ENCODE data around the gene IL27RA.

IL27RA gene

DNA sequence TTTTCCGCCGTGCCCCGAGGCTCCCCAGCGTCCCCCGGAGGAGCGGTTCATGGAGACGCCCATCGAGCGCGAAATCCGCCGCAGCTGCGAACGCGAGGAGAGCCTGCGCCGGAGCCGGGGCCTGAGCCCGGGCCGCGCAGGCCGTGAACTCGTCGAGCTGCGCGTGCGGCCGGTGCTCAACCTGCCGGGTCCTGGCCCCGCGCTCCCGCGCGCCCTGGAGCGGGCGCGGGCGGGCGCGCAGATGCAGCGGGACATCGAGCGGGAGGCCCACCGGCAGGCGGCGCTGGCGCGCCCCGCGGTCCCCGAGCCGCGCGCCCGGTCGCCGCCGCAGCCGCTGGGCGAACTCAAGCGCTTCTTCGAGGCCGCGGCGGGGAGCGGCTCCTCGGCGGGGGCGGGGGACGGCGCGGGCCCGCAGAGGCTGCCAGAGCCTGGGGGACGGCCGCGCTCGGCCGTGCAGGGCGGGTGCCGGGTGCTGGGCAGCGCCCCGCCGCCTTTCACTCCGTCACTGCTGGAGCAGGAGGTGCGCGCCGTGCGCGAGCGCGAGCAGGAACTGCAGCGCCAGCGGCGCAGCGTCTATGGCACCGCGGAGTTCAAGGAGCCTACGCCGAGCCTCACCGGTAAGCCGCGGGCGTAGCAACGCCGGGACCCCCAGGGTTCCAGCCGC, 41.8 kb downstream of the IL27RA start:
- TF ChIP-seq, protein P1, sequence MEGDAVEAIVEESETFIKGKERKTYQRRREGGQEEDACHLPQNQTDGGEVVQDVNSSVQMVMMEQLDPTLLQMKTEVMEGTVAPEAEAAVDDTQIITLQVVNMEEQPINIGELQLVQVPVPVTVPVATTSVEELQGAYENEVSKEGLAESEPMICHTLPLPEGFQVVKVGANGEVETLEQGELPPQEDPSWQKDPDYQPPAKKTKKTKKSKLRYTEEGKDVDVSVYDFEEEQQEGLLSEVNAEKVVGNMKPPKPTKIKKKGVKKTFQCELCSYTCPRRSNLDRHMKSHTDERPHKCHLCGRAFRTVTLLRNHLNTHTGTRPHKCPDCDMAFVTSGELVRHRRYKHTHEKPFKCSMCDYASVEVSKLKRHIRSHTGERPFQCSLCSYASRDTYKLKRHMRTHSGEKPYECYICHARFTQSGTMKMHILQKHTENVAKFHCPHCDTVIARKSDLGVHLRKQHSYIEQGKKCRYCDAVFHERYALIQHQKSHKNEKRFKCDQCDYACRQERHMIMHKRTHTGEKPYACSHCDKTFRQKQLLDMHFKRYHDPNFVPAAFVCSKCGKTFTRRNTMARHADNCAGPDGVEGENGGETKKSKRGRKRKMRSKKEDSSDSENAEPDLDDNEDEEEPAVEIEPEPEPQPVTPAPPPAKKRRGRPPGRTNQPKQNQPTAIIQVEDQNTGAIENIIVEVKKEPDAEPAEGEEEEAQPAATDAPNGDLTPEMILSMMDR (IDR thresholded peaks at IDR 0.05; ENCODE audit: control insufficient read depth, extremely low read depth, insufficient read depth) = peak; percentile 76
- peak; percentile 47 for DNase-seq (ENCODE audit: low read depth)
- H3K4me3 ChIP-seq (ENCODE audit: low read depth, low read length) = peak overlapping the region; percentile 62

DNA sequence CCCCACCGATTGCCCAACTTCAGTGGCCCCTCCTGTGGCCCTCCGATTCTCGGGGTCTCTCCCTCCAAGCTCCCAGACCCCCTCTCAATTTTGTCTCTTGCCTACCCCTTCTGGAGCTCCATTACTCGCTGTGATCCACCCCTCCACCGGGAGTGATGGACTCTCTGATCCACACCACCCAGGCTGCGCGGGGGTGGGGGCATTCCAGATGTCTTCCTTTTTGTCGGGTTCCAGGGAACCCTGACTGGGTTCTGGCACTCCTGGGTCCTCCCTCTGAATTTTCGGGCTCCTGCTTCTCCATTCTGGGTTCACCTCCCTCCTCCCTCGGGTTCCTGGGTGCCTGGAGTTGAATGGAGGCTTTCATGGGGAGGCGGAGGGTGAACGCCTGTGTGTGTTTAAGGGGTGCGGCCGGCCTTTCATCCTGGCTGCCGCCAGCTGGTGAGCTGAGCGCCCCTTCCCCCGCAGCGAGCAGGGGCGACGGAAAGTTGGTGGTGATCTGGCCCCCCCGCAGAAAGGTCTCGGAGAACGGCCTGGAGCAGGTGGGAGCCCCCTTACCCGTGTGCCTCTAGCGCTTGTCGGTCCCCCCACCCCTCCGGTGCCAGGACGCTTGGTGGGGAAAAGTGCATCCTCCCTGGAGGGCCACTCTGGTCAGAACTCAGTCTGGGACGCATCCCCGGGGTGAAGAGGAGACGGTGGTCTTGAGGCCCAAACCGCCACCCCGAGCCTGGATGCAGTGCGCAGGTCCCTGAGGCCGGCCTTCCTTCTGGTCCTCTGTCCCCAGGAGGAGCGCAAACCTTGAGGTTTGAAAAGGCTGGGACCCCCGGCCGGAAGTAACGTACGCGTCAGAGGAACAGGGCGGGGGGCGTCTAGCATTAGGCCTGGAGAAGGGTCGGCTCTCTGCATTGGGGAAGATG, 42.6 kb downstream of the IL27RA start:
- peak overlapping the region; percentile 62 for H3K4me3 ChIP-seq (ENCODE audit: low read depth, low read length)
- TF ChIP-seq, protein P1 (IDR thresholded peaks at IDR 0.05; ENCODE audit: control insufficient read depth, extremely low read depth, insufficient read depth) = no peak
- DNase-seq (ENCODE audit: low read depth) = no peak

DNA sequence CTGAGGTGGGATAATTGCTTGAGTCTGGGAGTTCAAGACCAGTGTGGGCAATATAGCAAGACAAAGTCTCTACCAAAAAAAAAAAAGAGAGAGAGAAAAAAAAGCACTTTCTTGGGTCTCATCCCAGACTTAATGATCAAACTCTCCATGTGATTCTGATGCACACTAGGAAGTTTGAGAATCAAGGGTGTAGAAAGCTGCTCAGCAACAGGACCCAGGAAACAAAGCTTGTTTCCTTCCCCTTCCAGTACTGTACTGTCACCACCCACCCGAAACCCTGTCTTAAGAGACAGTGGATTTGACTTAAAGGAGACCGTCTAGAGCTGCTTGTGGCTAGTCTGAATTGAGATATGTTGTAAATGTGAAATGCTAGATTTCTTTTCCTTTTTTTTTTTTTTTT, 46.8 kb downstream of the IL27RA start:
- no peak overlapping the region for H3K4me3 ChIP-seq (ENCODE audit: low read depth, low read length)
- no peak for DNase-seq (ENCODE audit: low read depth)
- TF ChIP-seq, protein P1 (IDR thresholded peaks at IDR 0.05; ENCODE audit: control insufficient read depth, extremely low read depth, insufficient read depth) = no peak

DNA sequence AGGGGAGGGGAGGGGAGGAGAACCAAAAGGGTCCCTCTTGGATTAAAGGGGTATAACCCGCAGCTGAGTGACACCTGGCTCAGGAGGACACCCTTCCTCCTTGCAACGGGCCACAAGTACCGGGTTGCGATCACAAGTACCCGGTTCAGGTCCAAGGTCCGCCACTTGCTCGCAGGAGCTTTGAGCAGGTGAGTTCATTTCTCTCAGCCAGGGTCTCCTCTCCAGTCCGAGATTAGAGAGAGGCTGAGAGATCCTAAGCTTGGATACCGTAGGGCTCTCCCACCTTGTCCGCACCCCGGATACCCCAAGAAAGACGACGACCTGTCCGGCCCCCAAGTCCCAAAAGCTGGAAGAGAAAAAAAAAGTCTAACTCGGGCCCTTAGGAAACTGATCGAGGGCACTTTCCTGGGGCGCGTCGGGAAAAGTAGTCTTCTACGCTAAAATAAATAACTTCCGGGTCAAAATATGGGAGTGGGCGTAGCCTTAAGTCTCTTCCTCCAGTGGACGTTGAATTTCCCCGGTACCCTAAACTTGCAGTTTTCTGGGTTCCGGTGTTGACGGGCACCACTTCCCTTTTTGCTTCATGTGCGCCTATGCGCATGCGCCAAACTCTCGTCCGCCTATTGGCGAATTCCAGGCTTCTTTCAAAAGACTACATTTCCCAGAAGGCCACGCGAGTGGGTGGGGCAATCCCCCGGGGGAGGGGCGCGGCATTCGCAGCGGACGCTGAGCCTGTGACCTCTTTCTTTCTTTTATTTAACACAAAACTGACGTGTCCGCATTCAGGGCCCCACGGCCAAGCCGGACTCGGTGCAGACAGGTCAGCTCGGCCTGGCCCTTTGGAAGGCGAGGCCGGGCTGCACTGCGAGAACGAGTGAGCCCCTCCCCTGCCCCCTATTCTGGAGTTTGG, 49.6 kb downstream of the IL27RA start:
- DNase-seq (ENCODE audit: low read depth) = peak; percentile 99
- peak overlapping the region; percentile 77 for H3K4me3 ChIP-seq (ENCODE audit: low read depth, low read length)
- TF ChIP-seq, protein P1 (IDR thresholded peaks at IDR 0.05; ENCODE audit: control insufficient read depth, extremely low read depth, insufficient read depth) = no peak

DNA sequence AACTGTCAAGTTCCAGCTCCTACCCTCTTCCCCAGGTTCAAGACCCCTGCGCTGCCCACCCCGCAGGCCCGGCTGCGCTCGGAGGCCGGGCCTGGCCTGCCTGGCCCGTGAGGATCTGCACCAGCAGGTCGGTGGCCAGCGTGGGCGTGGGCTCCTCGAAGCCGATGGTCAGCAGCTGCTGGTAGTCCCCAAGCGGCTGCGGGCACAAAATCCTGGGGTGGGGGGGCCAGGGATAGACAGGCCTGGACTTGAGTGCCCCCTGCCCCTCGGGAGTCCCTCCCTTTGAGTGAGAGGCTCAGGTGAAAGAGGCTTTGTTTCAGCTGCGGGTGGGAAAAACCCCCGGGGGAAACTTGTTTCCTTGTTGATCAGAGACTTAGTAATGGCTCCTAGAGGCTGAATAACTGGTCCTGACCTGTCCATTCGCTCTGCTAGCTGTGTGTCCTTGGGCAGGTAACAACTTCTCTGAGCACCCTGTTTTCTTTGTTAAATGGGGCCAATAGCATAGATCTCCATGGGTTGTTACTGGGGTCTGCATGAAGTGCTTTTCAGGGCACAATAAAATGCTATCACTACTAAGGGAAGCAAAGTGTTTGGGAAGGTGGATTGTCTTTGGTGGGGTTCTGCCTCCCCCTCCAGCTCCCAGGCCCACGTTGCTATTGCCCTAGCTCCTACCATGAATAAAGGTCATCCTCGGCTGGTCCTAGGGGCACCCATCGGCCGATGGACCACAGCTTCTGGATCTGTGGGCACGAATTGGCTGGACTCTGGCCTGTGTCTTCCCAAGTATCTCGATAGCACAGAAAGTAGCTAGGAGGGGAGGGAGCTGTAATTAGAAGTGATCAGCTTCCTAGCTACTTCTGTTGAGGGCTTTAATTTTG, 50.5 kb downstream of the IL27RA start:
- TF ChIP-seq, protein P1 (IDR thresholded peaks at IDR 0.05; ENCODE audit: control insufficient read depth, extremely low read depth, insufficient read depth) = no peak
- no peak for DNase-seq (ENCODE audit: low read depth)
- peak overlapping the region; percentile 77 for H3K4me3 ChIP-seq (ENCODE audit: low read depth, low read length)

DNA sequence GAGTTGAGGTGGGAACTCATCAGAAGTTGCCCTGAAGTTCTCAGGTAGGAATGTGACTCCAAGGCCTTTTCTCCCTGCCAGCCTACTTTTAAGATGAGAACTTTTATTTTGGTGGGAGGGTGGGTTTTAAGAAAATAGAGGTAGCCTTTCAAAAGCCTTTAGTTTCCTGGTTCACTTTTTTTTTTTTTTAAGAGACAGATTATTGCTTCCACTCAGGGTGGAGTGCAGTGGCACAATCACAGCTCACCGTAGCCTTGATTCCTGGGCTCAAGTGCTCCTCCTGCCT, 51.1 kb downstream of the IL27RA start:
- H3K4me3 ChIP-seq (ENCODE audit: low read depth, low read length) = peak overlapping the region; percentile 77; the same call in 1 of the 2 replicates
- TF ChIP-seq, protein P1 (IDR thresholded peaks at IDR 0.05; ENCODE audit: control insufficient read depth, extremely low read depth, insufficient read depth) = no peak
- no peak for DNase-seq (ENCODE audit: low read depth)
